ENCODE results near the gene ZNF330.

DNA sequence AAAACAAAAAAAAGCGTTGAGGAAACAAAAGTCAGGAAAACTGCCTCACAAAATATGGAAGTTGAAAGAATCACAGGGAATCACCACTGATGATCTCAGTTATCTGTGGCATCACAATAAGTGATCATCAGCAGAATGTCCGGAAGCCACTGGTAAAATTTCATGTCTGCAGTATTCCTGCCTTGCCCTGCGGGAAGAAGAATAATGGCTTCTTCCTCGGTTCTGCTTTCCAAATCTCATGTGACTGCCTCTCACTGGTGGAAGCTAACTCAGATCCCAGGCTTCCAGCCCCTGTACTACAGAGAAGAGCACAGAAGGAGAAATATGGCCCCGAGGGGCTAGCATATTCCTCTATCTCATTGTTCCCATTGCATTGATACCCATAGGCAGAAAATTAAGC lies 12.7 kb upstream of the ZNF330 start:
- TF ChIP-seq CTCF (optimal IDR thresholded peaks at IDR 0.05 in 1 of 3, IDR thresholded peaks at IDR 0.05 in 1 of 3, conservative IDR thresholded peaks at IDR 0.05 in 1 of 3; ENCODE audit: extremely low read depth in 1 of 3, insufficient read depth in 2 of 3, low read length in 3 of 3) (no peak), EZH2 (IDR thresholded peaks at IDR 0.05; ENCODE audit: low read length) (no peak)
